RWPE1 (cell line): ENCODE measurements around the gene TMED1.

Source experiments
- CTCF ChIA-PET: fragments of 350-600 bp; sonication (Branson Sonifier 250); formaldehyde crosslinking; extraction: SDS; loops from one replicate; lab custom pipeline; 2021; lab: Yijun Ruan, JAX
- POLR2A ChIA-PET: fragments of 400-600 bp; formaldehyde crosslinking; extraction: SDS; loops from one replicate; lab custom pipeline; 2020; ENCODE audit warnings: antibody characterized with exemption; ENCODE audit not compliant: low non-redundant PET; lab: Yijun Ruan, JAX
- DNase-seq: peaks from one replicate; pipeline ENCODE4 v3.0.0; 2012; ENCODE audit warnings: low spot score
- H3K27ac ChIP-seq: fragments of 450-650 bp; 2 replicates; pipeline ENCODE4 v1.5.1; 2017
- TF ChIP-seq, protein P1 (sequence below): fragments of 450-650 bp; conservative IDR thresholded peaks from 2 replicates; pipeline ENCODE4 v1.5.1; 2017; ENCODE audit warnings: low read depth, mild to moderate bottlenecking

Gene TMED1

GRCh38 chr19:10797078-10797477 lies 38.9 kb downstream of the TMED1 start:
- no peak for DNase-seq
- ChIA-PET CTCF (interaction anchor here (0.6 kb wide), 1 partner anchor 372 kb away, joined by 3 read pairs; no protein-coding TSS in a partner anchor), POLR2A (no interaction called here)
- TF ChIP-seq, protein P1, sequence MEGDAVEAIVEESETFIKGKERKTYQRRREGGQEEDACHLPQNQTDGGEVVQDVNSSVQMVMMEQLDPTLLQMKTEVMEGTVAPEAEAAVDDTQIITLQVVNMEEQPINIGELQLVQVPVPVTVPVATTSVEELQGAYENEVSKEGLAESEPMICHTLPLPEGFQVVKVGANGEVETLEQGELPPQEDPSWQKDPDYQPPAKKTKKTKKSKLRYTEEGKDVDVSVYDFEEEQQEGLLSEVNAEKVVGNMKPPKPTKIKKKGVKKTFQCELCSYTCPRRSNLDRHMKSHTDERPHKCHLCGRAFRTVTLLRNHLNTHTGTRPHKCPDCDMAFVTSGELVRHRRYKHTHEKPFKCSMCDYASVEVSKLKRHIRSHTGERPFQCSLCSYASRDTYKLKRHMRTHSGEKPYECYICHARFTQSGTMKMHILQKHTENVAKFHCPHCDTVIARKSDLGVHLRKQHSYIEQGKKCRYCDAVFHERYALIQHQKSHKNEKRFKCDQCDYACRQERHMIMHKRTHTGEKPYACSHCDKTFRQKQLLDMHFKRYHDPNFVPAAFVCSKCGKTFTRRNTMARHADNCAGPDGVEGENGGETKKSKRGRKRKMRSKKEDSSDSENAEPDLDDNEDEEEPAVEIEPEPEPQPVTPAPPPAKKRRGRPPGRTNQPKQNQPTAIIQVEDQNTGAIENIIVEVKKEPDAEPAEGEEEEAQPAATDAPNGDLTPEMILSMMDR = no peak
- no peak overlapping the region for H3K27ac ChIP-seq

DNA sequence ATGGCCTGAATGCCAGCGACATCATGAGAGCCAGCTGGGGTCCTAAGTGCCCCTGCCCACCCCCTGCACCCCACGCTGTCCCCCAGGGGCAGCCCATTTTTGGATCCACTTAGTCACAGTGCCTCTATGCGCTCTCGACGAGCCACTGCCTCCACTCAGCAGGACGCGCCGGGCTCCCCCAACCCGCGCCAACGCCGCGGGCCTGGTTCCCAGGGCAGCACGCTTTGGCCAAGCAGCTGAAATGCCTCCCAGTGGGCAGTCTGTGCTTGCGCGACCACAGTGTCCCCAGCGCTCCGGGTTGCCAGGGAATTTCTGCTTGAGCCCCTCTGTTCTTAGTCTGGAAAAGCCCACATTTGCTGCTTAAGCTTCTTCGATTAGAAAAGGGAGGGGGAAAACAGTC lies 39.4 kb downstream of the TMED1 start:
- CTCF ChIA-PET = interaction anchor here (1.0 kb wide), 1 partner anchor 24 kb away, joined by 4 read pairs; no protein-coding TSS in a partner anchor
- TF ChIP-seq, protein P1 = no peak
- no peak for DNase-seq
- POLR2A ChIA-PET = no interaction called here
- no peak overlapping the region for H3K27ac ChIP-seq

DNA sequence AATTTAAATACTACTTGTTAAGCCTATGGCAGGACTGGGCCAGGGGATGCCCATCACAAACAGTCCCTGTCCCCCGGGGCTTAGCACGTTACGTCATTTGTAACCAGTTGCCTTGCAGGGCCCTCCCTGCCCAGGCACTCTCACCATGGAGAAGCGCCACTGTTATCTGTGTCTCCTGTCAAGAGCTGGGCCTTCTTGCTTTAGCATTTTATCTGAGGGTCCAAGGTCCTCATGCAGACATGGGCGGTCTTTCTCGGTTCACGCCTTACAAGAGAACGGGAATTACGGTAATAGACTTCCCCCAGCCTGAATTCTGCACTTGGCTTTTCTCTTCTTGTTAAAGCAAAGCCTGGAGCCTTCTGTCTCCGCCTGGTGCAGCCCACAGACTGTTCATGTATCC lies 46.1 kb downstream of the TMED1 start:
- TF ChIP-seq, protein P1 = no peak
- peak overlapping the region; percentile 7; the same call in 1 of the 2 replicates for H3K27ac ChIP-seq
- ChIA-PET POLR2A (no interaction called here), CTCF (no interaction called here)
- DNase-seq = no peak

DNA sequence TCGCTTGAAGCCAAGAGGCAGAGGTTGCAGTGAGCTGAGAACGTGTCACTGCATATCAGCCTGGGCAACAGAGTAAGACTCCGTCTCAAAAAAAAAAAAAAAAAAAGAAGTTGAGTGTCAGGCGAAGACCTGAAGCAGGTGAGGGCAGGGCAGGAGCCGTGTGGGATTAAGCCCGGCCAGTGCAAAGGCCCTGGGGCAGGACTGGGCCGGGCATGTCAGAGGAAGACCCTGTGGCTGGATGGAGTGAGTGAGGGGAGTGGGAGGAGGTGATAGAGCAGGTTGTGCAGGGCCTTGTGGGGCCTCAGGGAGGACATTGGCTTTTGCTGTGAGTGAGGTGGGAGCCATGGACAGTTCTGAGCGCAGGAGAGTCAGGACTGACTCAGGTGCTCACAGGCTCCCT lies 47.9 kb downstream of the TMED1 start:
- no peak overlapping the region for H3K27ac ChIP-seq
- ChIA-PET CTCF (no interaction called here), POLR2A (no interaction called here)
- no peak for DNase-seq
- TF ChIP-seq, protein P1 = no peak

DNA sequence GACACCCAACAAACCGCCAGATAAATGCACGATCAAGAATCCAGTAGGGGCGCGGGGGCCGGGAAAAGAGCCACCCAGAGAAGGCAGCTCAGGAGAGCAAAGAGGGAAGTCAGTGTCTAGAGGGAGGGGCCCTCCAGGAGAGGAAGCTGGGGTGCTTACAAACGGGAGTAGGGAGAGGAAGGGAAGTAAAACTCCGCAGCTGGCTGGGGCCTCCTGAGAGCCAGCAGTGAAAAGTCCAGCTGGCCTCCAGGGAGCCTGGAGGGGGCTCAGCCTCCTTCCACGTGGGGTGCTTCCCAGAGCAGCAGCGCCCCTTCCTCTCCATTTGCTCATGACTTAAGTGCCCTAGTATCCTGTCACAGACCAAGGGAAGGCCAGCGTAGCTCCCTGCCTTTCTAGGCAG lies 51.8 kb downstream of the TMED1 start:
- no peak overlapping the region for H3K27ac ChIP-seq
- CTCF ChIA-PET = interaction anchor here (0.7 kb wide), 1 partner anchor 66 kb away, joined by 3 read pairs; the partner anchor contains the start of gene DNM2
- no peak for DNase-seq
- TF ChIP-seq, protein P1 = no peak
- POLR2A ChIA-PET = no interaction called here

- H3K27ac ChIP-seq = no peak overlapping the region
- POLR2A ChIA-PET = no interaction called here
- CTCF ChIA-PET = no interaction called here
Observed at GRCh38 chr19:10782795-10783194, 53.2 kb downstream of the TMED1 start.

More at GRCh38 chr19:10782795-10783194, 53.2 kb downstream of the TMED1 start:
- TF ChIP-seq, protein P1 = no peak
- DNase-seq = no peak
